HL-60 (cell line): Measurements from ENCODE around the gene RAD1.

Experiments
- GABPA ChIP-seq: IDR thresholded peaks from 2 replicates; pipeline ENCODE4 v1.6.1; 2012; ENCODE audit warnings: low read depth
- POLR2AphosphoS5 ChIP-seq: IDR thresholded peaks from 2 replicates; pipeline ENCODE4 v1.6.1; 2012; ENCODE audit warnings: low read depth
- TF ChIP-seq, protein P1 (sequence below): IDR thresholded peaks from one replicate; pipeline ENCODE4 v1.5.1; 2011; ENCODE audit warnings: low read length, control low read depth, inconsistent platforms; ENCODE audit not compliant: insufficient read depth
- TF ChIP-seq, protein P2 (sequence below): IDR thresholded peaks from 2 replicates; pipeline ENCODE4 v1.6.1; 2012; ENCODE audit warnings: low read depth; ENCODE audit not compliant: insufficient replicate concordance

DNA sequence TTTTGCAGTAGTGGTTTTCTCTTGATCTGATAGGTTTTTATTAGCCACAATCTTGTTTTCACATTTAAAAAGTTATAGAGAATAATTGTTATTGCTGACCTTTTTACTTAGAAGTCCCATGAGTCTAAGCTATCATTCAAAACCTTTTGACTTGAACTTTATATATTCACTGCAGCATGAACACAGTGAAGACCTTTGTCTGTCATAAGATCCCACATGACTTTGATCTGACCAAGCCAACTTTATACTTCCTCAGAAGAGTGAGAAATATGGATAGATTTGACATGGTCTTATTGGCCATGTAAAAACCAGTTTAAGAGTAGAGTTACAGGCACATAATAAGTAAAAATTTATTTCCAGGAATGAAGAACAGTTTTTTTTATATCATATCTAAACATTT is 34.1 kb downstream of the RAD1 start:
- TF ChIP-seq, protein P1, sequence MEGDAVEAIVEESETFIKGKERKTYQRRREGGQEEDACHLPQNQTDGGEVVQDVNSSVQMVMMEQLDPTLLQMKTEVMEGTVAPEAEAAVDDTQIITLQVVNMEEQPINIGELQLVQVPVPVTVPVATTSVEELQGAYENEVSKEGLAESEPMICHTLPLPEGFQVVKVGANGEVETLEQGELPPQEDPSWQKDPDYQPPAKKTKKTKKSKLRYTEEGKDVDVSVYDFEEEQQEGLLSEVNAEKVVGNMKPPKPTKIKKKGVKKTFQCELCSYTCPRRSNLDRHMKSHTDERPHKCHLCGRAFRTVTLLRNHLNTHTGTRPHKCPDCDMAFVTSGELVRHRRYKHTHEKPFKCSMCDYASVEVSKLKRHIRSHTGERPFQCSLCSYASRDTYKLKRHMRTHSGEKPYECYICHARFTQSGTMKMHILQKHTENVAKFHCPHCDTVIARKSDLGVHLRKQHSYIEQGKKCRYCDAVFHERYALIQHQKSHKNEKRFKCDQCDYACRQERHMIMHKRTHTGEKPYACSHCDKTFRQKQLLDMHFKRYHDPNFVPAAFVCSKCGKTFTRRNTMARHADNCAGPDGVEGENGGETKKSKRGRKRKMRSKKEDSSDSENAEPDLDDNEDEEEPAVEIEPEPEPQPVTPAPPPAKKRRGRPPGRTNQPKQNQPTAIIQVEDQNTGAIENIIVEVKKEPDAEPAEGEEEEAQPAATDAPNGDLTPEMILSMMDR = no peak
- TF ChIP-seq POLR2AphosphoS5 (no peak), GABPA (no peak)
- TF ChIP-seq, protein P2, sequence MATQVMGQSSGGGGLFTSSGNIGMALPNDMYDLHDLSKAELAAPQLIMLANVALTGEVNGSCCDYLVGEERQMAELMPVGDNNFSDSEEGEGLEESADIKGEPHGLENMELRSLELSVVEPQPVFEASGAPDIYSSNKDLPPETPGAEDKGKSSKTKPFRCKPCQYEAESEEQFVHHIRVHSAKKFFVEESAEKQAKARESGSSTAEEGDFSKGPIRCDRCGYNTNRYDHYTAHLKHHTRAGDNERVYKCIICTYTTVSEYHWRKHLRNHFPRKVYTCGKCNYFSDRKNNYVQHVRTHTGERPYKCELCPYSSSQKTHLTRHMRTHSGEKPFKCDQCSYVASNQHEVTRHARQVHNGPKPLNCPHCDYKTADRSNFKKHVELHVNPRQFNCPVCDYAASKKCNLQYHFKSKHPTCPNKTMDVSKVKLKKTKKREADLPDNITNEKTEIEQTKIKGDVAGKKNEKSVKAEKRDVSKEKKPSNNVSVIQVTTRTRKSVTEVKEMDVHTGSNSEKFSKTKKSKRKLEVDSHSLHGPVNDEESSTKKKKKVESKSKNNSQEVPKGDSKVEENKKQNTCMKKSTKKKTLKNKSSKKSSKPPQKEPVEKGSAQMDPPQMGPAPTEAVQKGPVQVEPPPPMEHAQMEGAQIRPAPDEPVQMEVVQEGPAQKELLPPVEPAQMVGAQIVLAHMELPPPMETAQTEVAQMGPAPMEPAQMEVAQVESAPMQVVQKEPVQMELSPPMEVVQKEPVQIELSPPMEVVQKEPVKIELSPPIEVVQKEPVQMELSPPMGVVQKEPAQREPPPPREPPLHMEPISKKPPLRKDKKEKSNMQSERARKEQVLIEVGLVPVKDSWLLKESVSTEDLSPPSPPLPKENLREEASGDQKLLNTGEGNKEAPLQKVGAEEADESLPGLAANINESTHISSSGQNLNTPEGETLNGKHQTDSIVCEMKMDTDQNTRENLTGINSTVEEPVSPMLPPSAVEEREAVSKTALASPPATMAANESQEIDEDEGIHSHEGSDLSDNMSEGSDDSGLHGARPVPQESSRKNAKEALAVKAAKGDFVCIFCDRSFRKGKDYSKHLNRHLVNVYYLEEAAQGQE = no peak
